TTC549 (cell line): ENCODE results near the gene ZDHHC17.

ENCODE experiments used
- FAIRE-seq: peaks from 2 replicates; lab custom pipeline; 2012; peaks lifted over from hg19 to GRCh38; lab: Jason Lieb, UNC

ZDHHC17 gene

DNA sequence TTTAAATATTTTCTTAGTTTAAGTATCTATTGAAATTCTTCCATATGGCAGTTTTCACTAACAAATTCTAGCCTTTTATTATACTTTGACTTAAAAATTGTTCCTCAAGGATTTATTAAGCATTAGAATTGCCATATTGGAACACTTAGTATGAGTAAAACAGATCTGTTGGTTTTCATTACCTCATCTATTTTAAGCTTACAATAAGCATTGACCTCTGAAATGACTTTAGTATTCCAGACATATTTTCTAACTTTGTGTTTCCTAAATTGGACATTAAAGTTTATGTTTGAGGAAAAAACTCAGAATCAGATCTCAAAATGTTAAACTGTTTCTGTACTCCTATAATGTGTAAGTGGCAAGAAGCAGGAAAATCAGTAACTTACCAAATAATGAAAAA lies 66.5 kb downstream of the ZDHHC17 start:
- no peak for FAIRE-seq

GRCh38 chr12:76836633-76837032 lies 72.7 kb downstream of the ZDHHC17 start:
- FAIRE-seq: no peak

DNA sequence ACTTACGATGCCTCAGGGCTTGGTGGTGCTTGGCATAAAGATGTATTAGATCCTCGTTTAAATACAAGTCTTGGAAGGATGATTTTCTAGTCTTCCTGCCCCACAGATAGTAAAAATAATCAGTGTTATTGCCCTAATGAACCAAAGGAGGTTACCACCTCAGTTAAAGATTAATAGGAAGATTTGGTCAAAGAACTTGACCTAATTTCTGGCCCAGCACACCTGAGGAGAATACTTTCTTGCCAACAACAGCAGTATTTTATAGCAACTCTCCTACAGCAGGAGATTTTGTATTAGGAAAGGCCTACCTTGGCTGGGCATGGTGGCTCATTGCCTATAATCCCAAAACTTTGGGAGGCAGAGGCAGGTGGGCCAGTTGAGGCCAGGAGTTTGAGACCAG lies 83.3 kb downstream of the ZDHHC17 start:
- no peak for FAIRE-seq

DNA sequence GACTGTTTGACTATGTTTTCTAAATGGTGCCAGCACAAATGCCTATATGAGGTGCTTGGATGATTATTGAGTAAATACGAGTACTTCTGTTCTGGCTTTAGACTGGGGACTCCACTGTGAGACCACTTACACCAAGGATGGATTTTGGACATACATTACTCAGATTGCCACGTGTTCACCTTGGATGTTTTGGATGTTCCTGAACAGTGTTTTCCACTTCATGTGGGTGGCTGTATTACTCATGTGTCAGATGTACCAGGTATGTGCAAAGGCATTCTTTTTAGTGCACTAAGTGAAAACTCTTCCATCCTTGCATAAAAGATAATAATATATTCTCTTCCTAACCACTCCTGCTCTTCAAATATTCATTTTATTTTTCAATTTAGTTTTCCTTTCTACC lies 84.2 kb downstream of the ZDHHC17 start:
- no peak for FAIRE-seq

- no peak for FAIRE-seq
Measured at GRCh38 chr12:76852106-76852505, 88.2 kb downstream of the ZDHHC17 start.

- FAIRE-seq: no peak
Measured at GRCh38 chr12:76855271-76855670, 91.4 kb downstream of the ZDHHC17 start.

GRCh38 chr12:76856018-76856644 lies 92.2 kb downstream of the ZDHHC17 start:
- no peak for FAIRE-seq

DNA sequence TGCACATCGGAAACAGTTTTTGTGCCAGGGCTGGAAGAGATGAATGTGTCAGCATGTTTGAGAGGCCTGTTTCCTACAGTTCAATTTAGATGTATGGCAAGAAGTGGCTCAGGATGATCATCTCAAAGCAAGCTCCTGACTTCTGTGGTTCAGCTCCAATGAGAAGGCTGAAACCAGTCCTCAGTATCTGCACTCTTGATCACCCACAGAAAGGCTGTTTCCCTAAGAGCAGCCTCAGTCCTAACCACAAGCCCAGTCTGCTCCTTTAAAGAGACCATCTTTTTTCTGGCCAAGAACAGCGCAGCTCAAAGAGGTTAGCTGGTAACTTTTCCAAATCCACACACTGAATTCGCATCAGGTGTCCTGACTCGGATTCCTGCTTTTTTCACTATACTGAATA lies 95.7 kb downstream of the ZDHHC17 start:
- no peak for FAIRE-seq

- no peak for FAIRE-seq
Measured at GRCh38 chr12:76860256-76860655, 96.3 kb downstream of the ZDHHC17 start.

DNA sequence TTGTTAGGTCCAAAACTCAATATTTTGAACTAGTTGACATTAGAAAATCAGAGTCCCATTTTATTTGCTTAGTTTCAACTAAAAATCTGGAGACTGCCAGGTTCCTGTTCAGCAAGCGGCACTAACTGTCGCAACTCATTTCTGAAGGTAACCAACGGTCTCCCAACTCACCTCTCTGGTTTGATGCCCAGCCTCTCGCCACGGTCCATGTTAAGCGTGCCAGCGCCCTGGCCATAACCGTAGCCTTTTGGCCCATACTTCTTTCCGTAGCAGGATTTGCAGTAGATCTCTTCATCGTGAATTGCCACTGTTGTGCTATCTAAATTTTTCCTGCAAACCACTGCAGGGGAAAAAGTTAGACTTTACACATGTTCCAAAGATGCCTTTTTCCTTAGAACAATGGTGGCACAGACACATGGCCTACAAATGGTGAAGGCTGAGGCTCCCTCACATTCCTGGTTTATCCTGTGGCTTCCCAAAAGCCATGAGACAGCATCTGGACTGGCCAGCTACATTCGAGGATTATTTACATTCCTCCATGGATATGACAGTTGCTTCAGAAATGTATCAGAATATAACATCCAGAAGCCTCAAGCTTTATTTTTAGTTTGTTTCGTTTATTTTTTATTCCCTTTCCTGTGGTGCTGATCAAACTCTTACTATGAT lies 99.2 kb downstream of the ZDHHC17 start:
- FAIRE-seq: no peak

GRCh38 chr12:76863837-76864236 lies 99.9 kb downstream of the ZDHHC17 start:
- FAIRE-seq: no peak

DNA sequence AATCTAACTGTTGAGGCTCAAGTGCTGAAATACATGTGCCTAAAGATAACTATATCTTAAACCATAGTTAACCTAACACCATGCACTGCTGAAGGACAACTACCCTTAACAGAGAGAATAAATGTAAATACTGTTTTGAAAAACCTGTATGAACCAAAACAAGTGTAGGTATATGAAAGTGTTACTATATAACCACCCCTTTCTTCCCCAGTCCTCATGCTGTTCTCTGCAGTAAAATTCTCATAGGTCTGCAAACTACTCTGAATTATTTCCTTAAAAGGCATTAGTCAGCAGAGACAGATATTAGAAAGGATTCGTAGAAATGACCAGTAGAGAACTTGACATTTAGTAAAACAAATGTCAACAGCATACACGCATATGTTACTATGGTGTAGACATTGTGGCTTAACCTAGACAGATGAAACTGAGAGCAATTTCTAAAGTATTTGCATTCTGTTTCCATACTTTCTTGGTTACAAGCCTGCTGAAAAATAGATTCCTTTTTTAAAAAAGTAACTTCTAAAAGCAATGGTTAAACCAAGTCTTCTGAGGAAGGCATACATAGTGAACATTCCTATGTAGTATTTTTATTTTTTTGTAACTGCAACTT lies 101.0 kb downstream of the ZDHHC17 start:
- no peak for FAIRE-seq

- no peak for FAIRE-seq
Measured at GRCh38 chr12:76866151-76866567, 102.2 kb downstream of the ZDHHC17 start.

GRCh38 chr12:76866726-76867125 lies 102.8 kb downstream of the ZDHHC17 start:
- FAIRE-seq: no peak

GRCh38 chr12:76871082-76871481 lies 107.2 kb downstream of the ZDHHC17 start:
- no peak for FAIRE-seq

DNA sequence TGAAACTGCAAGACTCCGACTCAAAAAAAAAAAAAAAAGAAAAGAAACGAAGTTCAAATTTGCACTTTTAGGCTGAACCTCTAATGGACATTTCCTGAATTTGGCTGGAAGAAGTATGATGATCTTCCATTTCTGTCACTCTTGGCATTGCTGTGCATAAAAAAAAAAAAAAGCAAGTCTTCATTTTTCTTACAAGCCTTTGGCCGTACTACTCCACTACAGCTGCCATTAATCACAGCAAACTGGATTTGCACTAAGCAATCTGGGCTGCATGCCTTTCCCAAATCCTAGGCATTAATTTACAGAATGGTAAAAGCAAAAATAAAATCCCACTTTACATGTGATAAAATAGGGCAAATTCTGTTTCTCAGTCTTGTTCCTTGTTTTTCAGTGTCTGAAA lies 107.8 kb downstream of the ZDHHC17 start:
- no peak for FAIRE-seq

DNA sequence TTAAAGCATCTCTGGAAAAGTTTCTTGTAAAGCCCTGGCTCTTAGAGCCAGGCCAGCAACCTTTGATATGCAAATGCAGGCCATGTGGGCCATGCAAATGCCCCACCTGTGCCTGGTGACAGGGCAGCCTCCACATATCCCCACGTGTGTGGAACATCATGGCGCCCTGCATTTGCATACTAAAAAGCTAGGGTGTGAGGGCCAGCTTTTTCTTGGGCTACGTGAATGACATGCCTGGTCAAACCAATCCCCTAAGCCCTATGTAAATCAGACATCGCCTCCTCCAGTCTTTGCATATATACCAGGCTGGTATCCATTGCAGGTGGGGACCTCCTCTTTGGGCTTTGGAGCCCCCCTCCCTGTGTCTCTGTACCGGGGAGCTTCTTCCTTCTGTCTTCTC lies 108.5 kb downstream of the ZDHHC17 start:
- no peak for FAIRE-seq

GRCh38 chr12:76874027-76874426 lies 110.1 kb downstream of the ZDHHC17 start:
- no peak for FAIRE-seq

GRCh38 chr12:76874491-76875190 lies 110.7 kb downstream of the ZDHHC17 start:
- no peak for FAIRE-seq

- no peak for FAIRE-seq
Measured at GRCh38 chr12:76876696-76877229, 112.8 kb downstream of the ZDHHC17 start.

DNA sequence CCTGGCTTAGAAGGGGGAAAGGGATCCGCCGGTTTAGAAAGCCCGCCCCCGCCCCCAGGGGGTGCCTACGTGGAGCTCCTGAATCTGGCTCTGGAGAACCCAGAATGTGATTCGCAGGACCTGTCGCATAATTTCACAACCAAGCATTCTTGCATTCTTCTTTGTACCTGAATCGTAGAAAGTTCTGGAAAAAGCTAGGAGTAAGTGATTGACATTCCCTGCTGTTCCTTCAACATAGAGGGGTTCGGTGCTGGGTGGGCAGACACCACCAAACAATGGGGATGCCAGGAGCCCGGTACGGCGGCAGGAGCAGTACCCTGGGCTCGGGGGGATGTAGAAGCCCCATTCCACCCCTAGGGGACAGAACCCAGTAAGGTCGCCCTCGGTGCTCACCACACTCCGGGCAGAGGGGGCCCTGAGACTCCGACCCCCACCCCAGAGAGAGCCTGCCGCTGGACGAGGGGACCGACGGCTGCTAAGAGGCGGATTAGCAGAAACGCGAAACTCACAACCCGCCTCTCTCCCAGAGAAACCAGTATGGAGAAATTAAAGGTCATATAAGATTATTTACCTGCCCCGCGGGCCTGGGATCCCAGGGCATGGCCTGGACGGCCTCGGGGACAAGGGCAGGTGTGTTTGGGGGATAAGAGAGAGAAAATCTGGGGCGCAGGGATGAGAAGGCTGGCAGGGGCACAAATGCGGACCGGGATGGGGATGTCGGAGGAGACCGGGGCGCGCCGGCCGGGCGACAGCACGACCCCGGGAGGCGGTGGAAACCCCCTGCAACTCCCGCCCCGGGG lies 114.4 kb downstream of the ZDHHC17 start:
- no peak for FAIRE-seq
